SK-N-SH (cell line): Measurements from ENCODE around the gene TADA2A. TPM values are rescaled to one million over a fixed set of nuclear protein-coding genes. Genes with fewer than 3 reads are reported as not detected.
A peak's percentile ranks its signal among the peaks of the same experiment; 100 is the strongest.

Experiments used
- CTCF ChIA-PET: fragments of 300-600, 350-600 bp; formaldehyde crosslinking; extraction: SDS; loops from one replicate; lab custom pipeline; 2021; lab: Yijun Ruan, JAX
- POLR2A ChIA-PET: fragments of 350-600 bp; sonication (Branson Sonifier 250); formaldehyde crosslinking; extraction: SDS; loops from one replicate; lab custom pipeline; 2020; ENCODE audit warnings: antibody characterized with exemption, inconsistent platforms; lab: Yijun Ruan, JAX
- DNase-seq: peaks from one replicate; pipeline ENCODE4 v3.0.0; 2012
- H2AFZ ChIP-seq: fragments of 200-600 bp; sonication (generic); 2 replicates; pipeline ENCODE4 v1.8.1; 2016; ENCODE audit warnings: antibody characterized with exemption, mild to moderate bottlenecking, low read depth
- H3F3A ChIP-seq: fragments of 200-600 bp; sonication (generic); replicated peaks from 2 replicates; pipeline ENCODE3; 2016; ENCODE audit warnings: antibody characterized with exemption, mild to moderate bottlenecking; ENCODE audit not compliant: insufficient read depth
- H3K27ac ChIP-seq, 2 experiments: fragments of 200-500 bp in 1 of 2; fragments of 200-600 bp in 1 of 2; sonication (Bioruptor generic) in 1 of 2; sonication (generic), shearing (Covaris generic) in 1 of 2; 2 replicates each; pipeline versions ENCODE4 v1.5.1 to v1.6.1; 2014 to 2016; ENCODE audit warnings: low read depth in 2 of 2, inconsistent platforms in 1 of 2, low read length in 1 of 2, mild to moderate bottlenecking in 1 of 2, mixed read lengths in 1 of 2
- H3K27me3 ChIP-seq: fragments of 200-600 bp; sonication (generic), shearing (Covaris generic); 2 replicates; pipeline ENCODE4 v1.6.1; 2016; ENCODE audit warnings: mixed run types; ENCODE audit not compliant: insufficient read depth
- H3K36me3 ChIP-seq, 2 experiments: fragments of 200-500 bp in 1 of 2; fragments of 200-600 bp in 1 of 2; sonication (Bioruptor generic) in 1 of 2; sonication (generic) in 1 of 2; replicated peaks in 1 of 2; 2 replicates each; pipeline versions ENCODE3 to v1.5.1; 2014 to 2016; ENCODE audit warnings: low read length in 1 of 2, mild to moderate bottlenecking in 1 of 2; ENCODE audit not compliant: insufficient read depth in 2 of 2, control insufficient read depth in 1 of 2
- H3K4me1 ChIP-seq, 2 experiments: fragments of 200-500 bp in 1 of 2; fragments of 200-600 bp in 1 of 2; sonication (Bioruptor generic) in 1 of 2; sonication (generic), shearing (Covaris generic) in 1 of 2; 2 replicates each; pipeline versions ENCODE4 v1.5.1 to v1.6.1; 2014 to 2016; ENCODE audit warnings: low read depth in 1 of 2, low read length in 1 of 2, mixed run types in 1 of 2; ENCODE audit not compliant: insufficient read depth in 2 of 2, control insufficient read depth in 1 of 2
- H3K4me2 ChIP-seq: fragments of 200-600 bp; sonication (generic), shearing (Covaris generic); 2 replicates; pipeline ENCODE4 v1.6.1; 2017; ENCODE audit warnings: mixed run types
- H3K4me3 ChIP-seq, 2 experiments: fragments of 200-500 bp in 1 of 2; fragments of 200-600 bp in 1 of 2; sonication (Bioruptor generic) in 1 of 2; sonication (generic), shearing (Covaris generic) in 1 of 2; 2 replicates each; pipeline versions ENCODE4 v1.5.1 to v1.8.1; 2014 to 2016; ENCODE audit warnings: low read depth in 2 of 2, inconsistent platforms in 1 of 2, low read length in 1 of 2, mild to moderate bottlenecking in 1 of 2, mixed read lengths in 1 of 2, moderate library complexity in 1 of 2
- H3K79me2 ChIP-seq: fragments of 200-600 bp; sonication (generic); 2 replicates; pipeline ENCODE4 v1.8.1; 2017; ENCODE audit warnings: mild to moderate bottlenecking; ENCODE audit not compliant: insufficient read depth
- H3K9ac ChIP-seq: fragments of 200-600 bp; sonication (generic); 2 replicates; pipeline ENCODE4 v1.6.1; 2017; ENCODE audit warnings: mixed run types
- H3K9me2 ChIP-seq: fragments of 200-600 bp; sonication (generic); 2 replicates; pipeline ENCODE4 v1.6.1; 2017; ENCODE audit warnings: mixed run types
- H3K9me3 ChIP-seq: fragments of 200-600 bp; sonication (generic); 2 replicates; pipeline ENCODE4 v1.6.1; 2017; ENCODE audit warnings: mixed run types, mild to moderate bottlenecking, moderate library complexity
- H4K20me1 ChIP-seq: fragments of 200-600 bp; sonication (generic); 2 replicates; pipeline ENCODE4 v1.6.1; 2017; ENCODE audit warnings: mild to moderate bottlenecking, mixed run types; ENCODE audit not compliant: insufficient read depth
- CHD2 ChIP-seq: fragments of 150-350 bp; IDR thresholded peaks from 2 replicates; pipeline ENCODE4 v1.6.1; 2018; ENCODE audit warnings: low read length; ENCODE audit not compliant: partially characterized antibody
- ELF1 ChIP-seq: IDR thresholded peaks from 2 replicates; pipeline ENCODE4 v1.4.0; 2012
- EZH2phosphoT487 ChIP-seq: fragments of 200-600 bp; sonication (generic); IDR thresholded peaks from 2 replicates; pipeline ENCODE4 v1.6.1; 2017; ENCODE audit warnings: low read depth, mixed run types, mild to moderate bottlenecking, antibody characterized with exemption, moderate library complexity, borderline replicate concordance
- GATA2 ChIP-seq: sonication (generic); formaldehyde crosslinking; IDR thresholded peaks from 2 replicates; pipeline ENCODE4 v1.5.0; 2020; ENCODE audit warnings: mild to moderate bottlenecking, missing genetic modification reagents
- MEF2A ChIP-seq: IDR thresholded peaks from 2 replicates; pipeline ENCODE4 v1.4.0; 2012; ENCODE audit warnings: low read depth, borderline replicate concordance
- MXI1 ChIP-seq: IDR thresholded peaks from 2 replicates; pipeline ENCODE4 v1.6.1; 2012; ENCODE audit warnings: mild to moderate bottlenecking, low read depth, low read length, improper control_type of control experiment
- NFIC ChIP-seq: IDR thresholded peaks from 2 replicates; pipeline ENCODE4 v1.4.0; 2012; ENCODE audit warnings: borderline replicate concordance
- SIN3A ChIP-seq: IDR thresholded peaks from 2 replicates; pipeline ENCODE4 v1.6.1; 2012; ENCODE audit warnings: low read depth, mild to moderate bottlenecking, low read length, moderate library complexity, borderline replicate concordance
- SMC3 ChIP-seq: IDR thresholded peaks from 2 replicates; pipeline ENCODE4 v1.6.1; 2012; ENCODE audit warnings: low read depth, low read length, improper control_type of control experiment
- TCF12 ChIP-seq: IDR thresholded peaks from 2 replicates; pipeline ENCODE4 v1.4.0; 2012
- WGBS: methylation state at CpG from one replicate; pipeline ENCODE4 v1.1.6; 2017; ENCODE audit warnings: low lambda C conversion rate; 5-methylcytosine and 5-hydroxymethylcytosine counted together
- polyA plus RNA-seq, 3 experiments: library from polyadenylated mRNA; depleted of rRNA; stranded (reverse); fragments of >200 nt; gene quantifications; 2 replicates each; pipeline ENCODE4 v1.2.3, GENCODE V29; 2012
- TF ChIP-seq, protein P1 (sequence below): IDR thresholded peaks from 2 replicates; pipeline ENCODE4; 2012
- TF ChIP-seq, protein P2 (sequence below): IDR thresholded peaks from 2 replicates; pipeline ENCODE4 v1.6.1; 2012; ENCODE audit warnings: mild to moderate bottlenecking, low read depth, low read length, moderate library complexity

The TADA2A gene
- polyA plus RNA-seq, 1 of the 3 experiments (the other 2 are of a cell fraction), result 9.7 TPM

DNA sequence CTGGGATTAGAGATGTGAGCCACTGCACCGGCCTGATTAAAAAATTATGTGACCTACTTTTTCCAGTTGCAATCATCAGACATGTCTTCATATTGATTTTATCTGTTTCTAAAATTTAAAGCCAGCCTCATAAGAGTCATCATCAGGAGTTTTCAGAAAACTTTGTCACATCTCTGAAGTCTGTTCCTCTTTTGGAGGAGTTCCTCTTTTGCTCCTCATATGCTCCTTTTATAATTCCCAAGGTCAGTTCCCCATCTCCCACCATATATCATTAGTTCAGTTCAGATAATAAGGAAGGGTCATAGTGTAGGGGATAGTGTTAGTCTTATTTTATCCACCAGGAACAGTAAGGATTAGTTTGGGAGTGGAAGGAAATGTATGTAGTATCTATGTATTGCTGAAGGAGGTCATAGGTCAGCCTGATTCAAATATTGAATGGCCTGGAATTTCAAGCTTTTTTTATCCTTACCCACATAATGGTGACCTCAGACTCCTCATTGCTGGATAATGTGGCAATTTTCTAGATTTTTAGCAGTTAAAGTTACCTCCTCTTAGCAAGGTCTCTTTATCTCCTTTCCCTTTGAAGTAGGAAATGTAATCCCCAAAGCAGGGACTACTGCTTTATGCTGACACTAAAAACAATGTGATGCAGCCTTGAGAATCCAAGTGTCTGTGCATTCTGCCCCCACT, 69.2 kb downstream of the TADA2A start:
- ChIA-PET POLR2A (no interaction called here), CTCF (no interaction called here)
- no peak overlapping the region for H3K4me2 ChIP-seq
- H3K9me3 ChIP-seq, result no peaks in the 10 kb centered on the region
- H3K27me3 ChIP-seq, result no peaks in the 10 kb centered on the region
- H3K9ac ChIP-seq, result no peak overlapping the region
- H4K20me1 ChIP-seq, result no peaks in the 10 kb centered on the region
- 100% methylated on average over 1 of the region's 1 CpG for WGBS
- H3K79me2 ChIP-seq, result no peaks in the 10 kb centered on the region
- peaks cover 3 to 7% of the 10 kb centered on the region in 2 experiments; a peak in 2 of 4 replicates for H3K4me1 ChIP-seq
- H3K4me3 ChIP-seq, result no peak overlapping the region
- DNase-seq, result no peak
- H2AFZ ChIP-seq, result no peak overlapping the region
- H3K36me3 ChIP-seq, result peaks cover 47 to 78% of the 10 kb centered on the region in 2 experiments
- peaks cover 9% of the 10 kb centered on the region for H3F3A ChIP-seq
- H3K9me2 ChIP-seq, result no peaks in the 10 kb centered on the region
- TF ChIP-seq SIN3A (no peak), NFIC (no peak), ELF1 (no peak), CHD2 (no peak), SMC3 (no peak), MEF2A (no peak), GATA2 (CRISPR knock-in tag) (no peak), MXI1 (no peak), TCF12 (no peak), EZH2phosphoT487 (no peak)
- peak overlapping the region in 1 of 2 experiments; percentile 41; a peak in 2 of 4 replicates for H3K27ac ChIP-seq

DNA sequence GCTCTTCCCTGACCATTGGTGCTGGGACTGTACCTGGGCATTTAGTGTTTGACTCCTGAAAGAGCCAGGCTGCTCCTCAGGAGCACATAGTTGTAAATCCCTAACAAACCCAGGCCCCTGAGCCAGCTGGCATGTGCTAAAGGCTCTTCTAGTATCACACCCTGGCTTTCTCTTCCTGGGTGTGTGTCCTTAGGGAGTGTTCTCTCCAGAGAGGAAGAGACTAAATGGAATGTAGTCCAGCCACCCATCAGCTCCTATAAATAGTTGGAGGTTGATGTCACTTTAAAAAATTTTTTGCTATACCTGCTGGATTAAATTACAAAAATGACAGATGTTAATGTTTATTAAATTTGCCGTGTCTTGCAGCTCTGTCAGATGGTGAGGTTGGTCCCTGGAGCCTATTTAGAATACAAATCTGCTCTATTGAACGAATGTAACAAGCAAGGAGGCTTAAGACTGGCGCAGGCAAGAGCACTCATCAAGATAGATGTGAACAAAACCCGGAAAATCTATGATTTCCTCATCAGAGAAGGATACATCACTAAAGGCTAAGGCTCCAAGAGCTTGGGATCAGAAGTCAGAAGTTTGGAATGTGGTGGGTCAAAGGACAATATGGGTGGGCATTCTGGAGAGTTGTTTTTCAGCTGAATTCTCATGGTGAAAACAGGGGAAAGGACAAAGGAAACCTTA, 69.9 kb downstream of the TADA2A start:
- Histone ChIP-seq H3K9me3 (no peaks in the 10 kb centered on the region), H3K4me2 (no peak overlapping the region)
- TF ChIP-seq, protein P1, sequence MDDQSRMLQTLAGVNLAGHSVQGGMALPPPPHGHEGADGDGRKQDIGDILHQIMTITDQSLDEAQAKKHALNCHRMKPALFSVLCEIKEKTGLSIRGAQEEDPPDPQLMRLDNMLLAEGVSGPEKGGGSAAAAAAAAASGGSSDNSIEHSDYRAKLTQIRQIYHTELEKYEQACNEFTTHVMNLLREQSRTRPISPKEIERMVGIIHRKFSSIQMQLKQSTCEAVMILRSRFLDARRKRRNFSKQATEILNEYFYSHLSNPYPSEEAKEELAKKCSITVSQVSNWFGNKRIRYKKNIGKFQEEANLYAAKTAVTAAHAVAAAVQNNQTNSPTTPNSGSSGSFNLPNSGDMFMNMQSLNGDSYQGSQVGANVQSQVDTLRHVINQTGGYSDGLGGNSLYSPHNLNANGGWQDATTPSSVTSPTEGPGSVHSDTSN, result peak; percentile 20; the same call in 1 of the 2 replicates
- TF ChIP-seq, protein P2, sequence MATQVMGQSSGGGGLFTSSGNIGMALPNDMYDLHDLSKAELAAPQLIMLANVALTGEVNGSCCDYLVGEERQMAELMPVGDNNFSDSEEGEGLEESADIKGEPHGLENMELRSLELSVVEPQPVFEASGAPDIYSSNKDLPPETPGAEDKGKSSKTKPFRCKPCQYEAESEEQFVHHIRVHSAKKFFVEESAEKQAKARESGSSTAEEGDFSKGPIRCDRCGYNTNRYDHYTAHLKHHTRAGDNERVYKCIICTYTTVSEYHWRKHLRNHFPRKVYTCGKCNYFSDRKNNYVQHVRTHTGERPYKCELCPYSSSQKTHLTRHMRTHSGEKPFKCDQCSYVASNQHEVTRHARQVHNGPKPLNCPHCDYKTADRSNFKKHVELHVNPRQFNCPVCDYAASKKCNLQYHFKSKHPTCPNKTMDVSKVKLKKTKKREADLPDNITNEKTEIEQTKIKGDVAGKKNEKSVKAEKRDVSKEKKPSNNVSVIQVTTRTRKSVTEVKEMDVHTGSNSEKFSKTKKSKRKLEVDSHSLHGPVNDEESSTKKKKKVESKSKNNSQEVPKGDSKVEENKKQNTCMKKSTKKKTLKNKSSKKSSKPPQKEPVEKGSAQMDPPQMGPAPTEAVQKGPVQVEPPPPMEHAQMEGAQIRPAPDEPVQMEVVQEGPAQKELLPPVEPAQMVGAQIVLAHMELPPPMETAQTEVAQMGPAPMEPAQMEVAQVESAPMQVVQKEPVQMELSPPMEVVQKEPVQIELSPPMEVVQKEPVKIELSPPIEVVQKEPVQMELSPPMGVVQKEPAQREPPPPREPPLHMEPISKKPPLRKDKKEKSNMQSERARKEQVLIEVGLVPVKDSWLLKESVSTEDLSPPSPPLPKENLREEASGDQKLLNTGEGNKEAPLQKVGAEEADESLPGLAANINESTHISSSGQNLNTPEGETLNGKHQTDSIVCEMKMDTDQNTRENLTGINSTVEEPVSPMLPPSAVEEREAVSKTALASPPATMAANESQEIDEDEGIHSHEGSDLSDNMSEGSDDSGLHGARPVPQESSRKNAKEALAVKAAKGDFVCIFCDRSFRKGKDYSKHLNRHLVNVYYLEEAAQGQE, result no peak
- TF ChIP-seq, all 33 proteins: peak for 1
- H3F3A ChIP-seq, result peaks cover 9% of the 10 kb centered on the region
- H3K27ac ChIP-seq, result peak overlapping the region in 1 of 2 experiments; percentile 41; a peak in 2 of 4 replicates
- H3K9ac ChIP-seq, result no peak overlapping the region
- H3K4me3 ChIP-seq, result no peak overlapping the region
- H3K9me2 ChIP-seq, result no peaks in the 10 kb centered on the region
- POLR2A ChIA-PET, result no interaction called here
- peaks cover 44 to 77% of the 10 kb centered on the region in 2 experiments for H3K36me3 ChIP-seq
- 61% methylated on average over 4 of the region's 4 CpGs for WGBS
- H3K4me1 ChIP-seq, result peaks cover 3 to 7% of the 10 kb centered on the region in 2 experiments; a peak in 2 of 4 replicates
- no peak overlapping the region for H2AFZ ChIP-seq
- H4K20me1 ChIP-seq, result no peaks in the 10 kb centered on the region
- no peaks in the 10 kb centered on the region for H3K79me2 ChIP-seq
- no peaks in the 10 kb centered on the region for H3K27me3 ChIP-seq
- no peak for DNase-seq
- CTCF ChIA-PET, result no interaction called here
